Sigmoid colon (tissue), 7 donors: Measurements from ENCODE around the gene CCDC63. TPM values are rescaled to one million over a fixed set of nuclear protein-coding genes. Genes with fewer than 3 reads are reported as not detected.

Experiments used
- DNase-seq: peaks from one replicate; pipeline ENCODE4 v3.0.0-alpha.2; 2019
- H3K27ac ChIP-seq, 4 donors: fragments of 200-600 bp; sonication (generic); one replicate each; pipeline ENCODE4 v1.5.1; 2016 to 2019; ENCODE audit warnings: mild to moderate bottlenecking in 1 of 4
- H3K27me3 ChIP-seq, 3 donors: fragments of 200-600 bp; sonication (generic); one replicate each; pipeline ENCODE4 v1.5.1; 2019; ENCODE audit warnings: mild to moderate bottlenecking in 1 of 3
- H3K36me3 ChIP-seq, 4 donors: fragments of 200-600 bp; sonication (generic); one replicate each; pipeline ENCODE4 v1.5.1; 2016 to 2019
- H3K4me1 ChIP-seq, 4 donors: fragments of 200-600 bp; sonication (generic); one replicate each; pipeline ENCODE4 v1.5.1; 2017 to 2019
- H3K4me3 ChIP-seq, 4 donors: fragments of 200-600 bp; sonication (generic); one replicate each; pipeline ENCODE4 v1.5.1; 2017 to 2019; ENCODE audit warnings: mild to moderate bottlenecking in 2 of 4, moderate library complexity in 1 of 4
- H3K9me3 ChIP-seq, 4 donors: fragments of 200-600 bp in 3 of 4; sonication (generic) in 3 of 4; one replicate each; pipeline versions ENCODE4 v1.5.1 to v1.6.1; 2013 to 2019
- CTCF ChIP-seq, 4 experiments: fragments of 450-650 bp in 3 of 4; fragments of 200-600 bp in 1 of 4; IDR thresholded peaks; one replicate each; pipeline ENCODE4 v1.5.1; 2016 to 2019; ENCODE audit warnings: antibody characterized with exemption in 4 of 4, mild to moderate bottlenecking in 3 of 4, moderate library complexity in 2 of 4
- EP300 ChIP-seq, 4 donors: sonication (generic); formaldehyde crosslinking; IDR thresholded peaks; one replicate each; pipeline ENCODE4 v1.6.1; 2017; ENCODE audit warnings: antibody characterized with exemption in 4 of 4
- POLR2A ChIP-seq, 2 donors: fragments of 450-650 bp; IDR thresholded peaks; one replicate each; pipeline ENCODE4 v1.6.1; 2016; ENCODE audit warnings: antibody characterized with exemption in 2 of 2, mild to moderate bottlenecking in 2 of 2, moderate library complexity in 2 of 2
- POLR2AphosphoS5 ChIP-seq, 4 donors: sonication (generic); formaldehyde crosslinking; IDR thresholded peaks; one replicate each; pipeline ENCODE4 v1.6.1; 2017; ENCODE audit warnings: antibody characterized with exemption in 4 of 4
- WGBS, 2 donors: extraction: QIAGEN DNeasy Blood & Tissue Kit; methylation state at CpG; one replicate each; pipeline ENCODE4 v1.1.7; 2013; 5-methylcytosine and 5-hydroxymethylcytosine counted together
- intact Hi-C: fragments of 100-400 bp; cut with DNase I; formaldehyde crosslinking; loops from one replicate; pipeline ENCODE4 v1.15.1; 2023
- polyA plus RNA-seq, 3 donors: library from polyadenylated mRNA; stranded (reverse); fragments of 200-250 nt; gene quantifications; one replicate each; pipeline ENCODE4 v1.2.3, GENCODE V29; 2013
- total RNA-seq, 4 donors: library from RNA; depleted of rRNA; stranded (reverse); fragments of >200 nt; gene quantifications; one replicate each; pipeline ENCODE4 v1.1.0, GENCODE V29; 2016
- donor health status: healthy with polysubstance abuse.
- donor health status: Bipolar disorder and iron deficiency.
- donor health status: healthy.

CCDC63 gene
- total and polyA plus RNA-seq, 7 donors, result not detected

- Histone ChIP-seq H3K27me3 (peaks cover 0 to 17% (median 9%) of the 10 kb centered on the region in 3 donors), H3K27ac (no peak within 1 kb of the TSS), H3K4me1 (no peaks in the 10 kb centered on the region), H3K36me3 (no peaks in the 10 kb centered on the region), H3K4me3 (no peak within 1 kb of the TSS), H3K9me3 (no peaks in the 10 kb centered on the region)
- 62 to 72% methylated on average over 22 of the region's 22 CpGs for WGBS, 2 donors
- DNase-seq, result no peak
- TF ChIP-seq POLR2AphosphoS5 (IDR thresholded peaks at IDR 0.05) (no peak), CTCF (IDR thresholded peaks at IDR 0.05) (no peak), EP300 (IDR thresholded peaks at IDR 0.05) (no peak), POLR2A (IDR thresholded peaks at IDR 0.05) (no peak)
- intact Hi-C loops, result no loop called here
Measured at GRCh38 chr12:110920324-110920910, 73.6 kb downstream of the CCDC63 start, which contains the start of gene MYL2. Gene MYL2, minus strand, starts transcription at chr12:110920579. Its CDS starts 50 bp downstream, at chr12:110920529.

GRCh38 chr12:110921262-110921661 is 74.5 kb downstream of the CCDC63 start:
- no peak for TF ChIP-seq POLR2AphosphoS5 (IDR thresholded peaks at IDR 0.05)
- TF ChIP-seq POLR2A (IDR thresholded peaks at IDR 0.05), result no peak
- TF ChIP-seq EP300 (IDR thresholded peaks at IDR 0.05), result no peak
- TF ChIP-seq CTCF (IDR thresholded peaks at IDR 0.05), result no peak
- DNase-seq, result no peak
- no peaks in the 10 kb centered on the region for H3K9me3 ChIP-seq
- H3K4me1 ChIP-seq, result no peaks in the 10 kb centered on the region
- WGBS, 2 donors, result 69 to 79% methylated on average over 10 of the region's 10 CpGs
- intact Hi-C loops, result no loop called here
- no peak overlapping the region for H3K4me3 ChIP-seq
- no peak overlapping the region for H3K27ac ChIP-seq
- peaks cover 0 to 17% (median 9%) of the 10 kb centered on the region in 3 donors for H3K27me3 ChIP-seq
- H3K36me3 ChIP-seq, result no peaks in the 10 kb centered on the region

GRCh38 chr12:110922652-110923051 is 75.9 kb downstream of the CCDC63 start:
- 56 to 74% methylated on average over 7 of the region's 7 CpGs for WGBS, 2 donors
- H3K4me1 ChIP-seq, result no peaks in the 10 kb centered on the region

GRCh38 chr12:110923192-110923591 is 76.4 kb downstream of the CCDC63 start:
- Histone ChIP-seq H3K27ac (no peak overlapping the region), H3K36me3 (no peaks in the 10 kb centered on the region), H3K4me1 (no peaks in the 10 kb centered on the region), H3K4me3 (no peak overlapping the region), H3K27me3 (peaks cover 0 to 17% (median 9%) of the 10 kb centered on the region in 3 donors), H3K9me3 (no peaks in the 10 kb centered on the region)
- intact Hi-C loops, result no loop called here
- TF ChIP-seq POLR2AphosphoS5 (IDR thresholded peaks at IDR 0.05), result no peak
- DNase-seq, result no peak
- 87 to 91% methylated on average over 4 of the region's 4 CpGs for WGBS, 2 donors

More at GRCh38 chr12:110922652-110923051, 75.9 kb downstream of the CCDC63 start:
- DNase-seq, result no peak
- Histone ChIP-seq H3K4me3 (no peak overlapping the region), H3K27ac (no peak overlapping the region), H3K9me3 (no peaks in the 10 kb centered on the region), H3K27me3 (peaks cover 0 to 17% (median 9%) of the 10 kb centered on the region in 3 donors), H3K36me3 (no peaks in the 10 kb centered on the region)
- intact Hi-C loops, result no loop called here
- TF ChIP-seq POLR2A (IDR thresholded peaks at IDR 0.05), result no peak
- TF ChIP-seq POLR2AphosphoS5 (IDR thresholded peaks at IDR 0.05), result no peak
- no peak for TF ChIP-seq EP300 (IDR thresholded peaks at IDR 0.05)
- TF ChIP-seq CTCF (IDR thresholded peaks at IDR 0.05), result no peak

- Histone ChIP-seq H3K27me3 (peaks cover 0 to 17% (median 9%) of the 10 kb centered on the region in 3 donors), H3K4me3 (no peak overlapping the region), H3K4me1 (no peaks in the 10 kb centered on the region), H3K9me3 (no peaks in the 10 kb centered on the region), H3K36me3 (no peaks in the 10 kb centered on the region), H3K27ac (no peak overlapping the region)
- 88 to 93% methylated on average over 9 of the region's 9 CpGs for WGBS, 2 donors
- TF ChIP-seq EP300 (IDR thresholded peaks at IDR 0.05) (no peak), POLR2AphosphoS5 (IDR thresholded peaks at IDR 0.05) (no peak), POLR2A (IDR thresholded peaks at IDR 0.05) (no peak), CTCF (IDR thresholded peaks at IDR 0.05) (no peak)
- intact Hi-C loops, result no loop called here
- no peak for DNase-seq
Measured at GRCh38 chr12:110923692-110924334, 77.0 kb downstream of the CCDC63 start.
